HEK293 (cell line): ENCODE data around the gene NAPB.

Experiments used
- CTCF ChIA-PET: fragments of 350-600 bp; formaldehyde crosslinking; extraction: SDS; loops from one replicate; lab custom pipeline; 2021; ENCODE audit warnings: antibody characterized with exemption; lab: Yijun Ruan, JAX
- POLR2A ChIA-PET: fragments of 300-600 bp; formaldehyde crosslinking; extraction: SDS; loops from one replicate; lab custom pipeline; 2020; ENCODE audit warnings: antibody characterized with exemption, inconsistent platforms; lab: Yijun Ruan, JAX
- H3K27ac ChIP-seq: fragments of 200-500 bp; sonication (Bioruptor generic); 2 replicates; pipeline ENCODE4 v1.5.1; 2014; ENCODE audit warnings: low read depth, low read length, control low read depth, inconsistent platforms; ENCODE audit errors: extremely low read depth
- H3K36me3 ChIP-seq, 2 experiments: fragments of 200-500 bp in 1 of 2; sonication (Bioruptor generic) in 1 of 2; 1 replicate in 1 of 2; 2 replicates in 1 of 2; pipeline ENCODE4 v1.5.1; 2014 to 2017; ENCODE audit warnings: inconsistent platforms in 2 of 2, low read length in 2 of 2; ENCODE audit not compliant: control insufficient read depth in 2 of 2, insufficient read depth in 1 of 2
- H3K4me1 ChIP-seq: fragments of 200-500 bp; sonication (Bioruptor generic); 2 replicates; pipeline ENCODE4 v1.5.1; 2014; ENCODE audit warnings: mild to moderate bottlenecking, low read length, inconsistent platforms; ENCODE audit not compliant: control insufficient read depth, insufficient read depth
- H3K4me3 ChIP-seq: 2 replicates; pipeline ENCODE4 v1.5.1; 2011; ENCODE audit warnings: low read depth, mild to moderate bottlenecking, control low read depth, low read length, moderate library complexity
- H3K9me3 ChIP-seq: fragments of 200-500 bp; sonication (Bioruptor generic); 2 replicates; pipeline ENCODE4 v1.5.1; 2014; ENCODE audit warnings: low read depth, low read length, inconsistent platforms; ENCODE audit not compliant: control insufficient read depth, insufficient read depth
- HOXA7 ChIP-seq: sonication (generic); formaldehyde crosslinking; IDR thresholded peaks from 2 replicates; pipeline ENCODE4 v1.8.1; 2022; ENCODE audit warnings: missing genetic modification reagents, borderline replicate concordance
- IKZF3 ChIP-seq: fragments of 450-650 bp; IDR thresholded peaks from 2 replicates; pipeline ENCODE4 v1.5.0; 2018; ENCODE audit warnings: missing biosample characterization, mild to moderate bottlenecking, missing genetic modification characterization, moderate library complexity
- KLF10 ChIP-seq: fragments of 450-650 bp; IDR thresholded peaks from 2 replicates; pipeline ENCODE4 v1.5.1; 2018; ENCODE audit warnings: missing biosample characterization, mild to moderate bottlenecking, missing genetic modification characterization
- OSR2 ChIP-seq: fragments of 450-650 bp; formaldehyde crosslinking; IDR thresholded peaks from 2 replicates; pipeline ENCODE4 v1.5.1; 2016; ENCODE audit warnings: missing biosample characterization, missing genetic modification characterization
- PRDM10 ChIP-seq: fragments of 450-650 bp; formaldehyde crosslinking; IDR thresholded peaks from 2 replicates; pipeline ENCODE4 v1.5.1; 2016; ENCODE audit warnings: missing biosample characterization, missing genetic modification characterization
- PRDM6 ChIP-seq: fragments of 450-650 bp; formaldehyde crosslinking; IDR thresholded peaks from 2 replicates; pipeline ENCODE4 v1.5.1; 2017; ENCODE audit warnings: missing biosample characterization, missing genetic modification characterization
- SP2 ChIP-seq: fragments of 450-650 bp; formaldehyde crosslinking; IDR thresholded peaks from 2 replicates; pipeline ENCODE4 v1.5.1; 2016; ENCODE audit warnings: missing biosample characterization, missing genetic modification characterization
- ZBTB1 ChIP-seq: fragments of 450-650 bp; formaldehyde crosslinking; IDR thresholded peaks from 2 replicates; pipeline ENCODE4 v1.5.1; 2016; ENCODE audit warnings: missing biosample characterization, missing genetic modification characterization
- ZBTB11 ChIP-seq: fragments of 450-650 bp; formaldehyde crosslinking; conservative IDR thresholded peaks from 2 replicates; pipeline ENCODE4 v1.5.1; 2016; ENCODE audit warnings: low read depth, missing biosample characterization, missing genetic modification characterization
- ZBTB17 ChIP-seq: fragments of 450-650 bp; formaldehyde crosslinking; IDR thresholded peaks from 2 replicates; pipeline ENCODE4 v1.5.1; 2016; ENCODE audit warnings: missing biosample characterization, missing genetic modification characterization
- ZBTB44 ChIP-seq: fragments of 450-650 bp; IDR thresholded peaks from 2 replicates; pipeline ENCODE4 v1.5.1; 2018; ENCODE audit warnings: missing biosample characterization, mild to moderate bottlenecking, missing genetic modification characterization
- ZNF112 ChIP-seq: fragments of 450-650 bp; formaldehyde crosslinking; IDR thresholded peaks from 2 replicates; pipeline ENCODE4 v1.5.0; 2017; ENCODE audit warnings: missing biosample characterization, missing genetic modification characterization
- ZNF211 ChIP-seq: fragments of 450-650 bp; formaldehyde crosslinking; IDR thresholded peaks from 2 replicates; pipeline ENCODE4 v1.5.1; 2016; ENCODE audit warnings: low read depth, missing biosample characterization, missing genetic modification characterization
- ZNF223 ChIP-seq: fragments of 450-650 bp; formaldehyde crosslinking; IDR thresholded peaks from 2 replicates; pipeline ENCODE4 v1.5.1; 2016; ENCODE audit warnings: missing biosample characterization, missing genetic modification characterization
- ZNF280C ChIP-seq: fragments of 450-650 bp; formaldehyde crosslinking; IDR thresholded peaks from 2 replicates; pipeline ENCODE4 v1.5.1; 2016; ENCODE audit warnings: missing biosample characterization, missing genetic modification characterization
- ZNF501 ChIP-seq: fragments of 450-650 bp; formaldehyde crosslinking; IDR thresholded peaks from 2 replicates; pipeline ENCODE4 v1.5.1; 2016; ENCODE audit warnings: missing biosample characterization, missing genetic modification characterization
- ZNF521 ChIP-seq: fragments of 450-650 bp; formaldehyde crosslinking; IDR thresholded peaks from 2 replicates; pipeline ENCODE4 v1.5.1; 2017; ENCODE audit warnings: missing biosample characterization, mild to moderate bottlenecking, missing genetic modification characterization
- ZNF548 ChIP-seq: fragments of 450-650 bp; formaldehyde crosslinking; IDR thresholded peaks from 2 replicates; pipeline ENCODE4 v1.5.1; 2016; ENCODE audit warnings: missing biosample characterization, missing genetic modification characterization
- ZNF561 ChIP-seq: fragments of 450-650 bp; IDR thresholded peaks from 2 replicates; pipeline ENCODE4 v1.5.1; 2018; ENCODE audit warnings: missing biosample characterization, missing genetic modification characterization, borderline replicate concordance
- ZNF596 ChIP-seq: fragments of 450-650 bp; IDR thresholded peaks from 2 replicates; pipeline ENCODE4 v1.5.0; 2018; ENCODE audit warnings: missing biosample characterization, mild to moderate bottlenecking, missing genetic modification characterization, moderate library complexity
- ZNF785 ChIP-seq: fragments of 450-650 bp; formaldehyde crosslinking; IDR thresholded peaks from 2 replicates; pipeline ENCODE4 v1.5.1; 2016; ENCODE audit warnings: missing biosample characterization, missing genetic modification characterization
- ZXDB ChIP-seq: fragments of 450-650 bp; formaldehyde crosslinking; IDR thresholded peaks from 2 replicates; pipeline ENCODE4 v1.5.1; 2016; ENCODE audit warnings: missing biosample characterization, missing genetic modification characterization

NAPB gene

GRCh38 chr20:23434521-23435313 is 13.4 kb upstream of the NAPB start:
- ChIA-PET POLR2A (no interaction called here), CTCF (interaction anchor here (1.5 kb wide), 1 partner anchor 7 kb away, joined by 12 read pairs; no protein-coding TSS in a partner anchor)
- no peak for TF ChIP-seq HOXA7 (CRISPR knock-in tag)
- no peak for TF ChIP-seq PRDM10 (tag by site-specific recombination)
- TF ChIP-seq ZNF112, result no peak
- TF ChIP-seq ZNF596, result no peak
- TF ChIP-seq ZNF211 (tag by site-specific recombination), result no peak
- TF ChIP-seq, all 188 proteins: peak for 0

GRCh38 chr20:23433628-23434027 is 12.3 kb upstream of the NAPB start:
- Histone ChIP-seq H3K4me3 (no peak overlapping the region), H3K27ac (no peak overlapping the region), H3K9me3 (no peaks in the 10 kb centered on the region), H3K36me3 (no peaks in the 10 kb centered on the region), H3K4me1 (no peaks in the 10 kb centered on the region)
- ChIA-PET POLR2A (no interaction called here), CTCF (interaction anchor here (0.6 to 1.5 kb wide), 3 partner anchors 8 to 13 kb away, joined by 3 to 12 read pairs (median 4); no protein-coding TSS in a partner anchor)
- no peak for TF ChIP-seq ZNF548 (tag by site-specific recombination)
- TF ChIP-seq ZBTB1 (tag by site-specific recombination), result no peak
- no peak for TF ChIP-seq ZNF521 (tag by site-specific recombination)
- TF ChIP-seq OSR2 (tag by site-specific recombination), result no peak
- no peak for TF ChIP-seq ZNF561 (tag by site-specific recombination)
- TF ChIP-seq ZNF501, result no peak
- no peak for TF ChIP-seq ZNF785 (tag by site-specific recombination)
- TF ChIP-seq PRDM6 (tag by site-specific recombination), result no peak
- no peak for TF ChIP-seq ZBTB44 (tag by site-specific recombination)
- TF ChIP-seq ZNF280C, result no peak
- no peak for TF ChIP-seq KLF10 (tag by site-specific recombination)
- TF ChIP-seq ZBTB11 (tag by site-specific recombination), result no peak
- no peak for TF ChIP-seq ZBTB17 (tag by site-specific recombination)
- no peak for TF ChIP-seq IKZF3 (tag by site-specific recombination)
- no peak for TF ChIP-seq SP2 (tag by site-specific recombination)
- TF ChIP-seq ZNF223 (tag by site-specific recombination), result no peak
- TF ChIP-seq ZXDB (tag by site-specific recombination), result no peak

More at GRCh38 chr20:23434521-23435313, 13.4 kb upstream of the NAPB start:
- Histone ChIP-seq H3K36me3 (no peaks in the 10 kb centered on the region), H3K4me3 (no peak overlapping the region), H3K4me1 (no peaks in the 10 kb centered on the region), H3K27ac (no peak overlapping the region), H3K9me3 (no peaks in the 10 kb centered on the region)
